Measurements from ENCODE around the gene PNMA8B.

GRCh38 chr19:46463516-46463915 is 32.2 kb downstream of the PNMA8B start:
- TF ChIP-seq CTCF (IDR thresholded peaks at IDR 0.05), result no peak
- no peak for TF ChIP-seq POLR2A (IDR thresholded peaks at IDR 0.05)
- no peak for TF ChIP-seq POLR2AphosphoS5 (IDR thresholded peaks at IDR 0.05)

Data from breast epithelium (tissue), 3 donors.